GM19240 (cell line): Measurements from ENCODE around the gene ATXN1.

Experiments used
- DNase-seq: peaks from one replicate; pipeline ENCODE4 v3.0.0; 2011; ENCODE audit warnings: low spot score; ENCODE audit not compliant: insufficient read length

Gene ATXN1

GRCh38 chr6:16318953-16319720 is 442.1 kb downstream of the ATXN1 start:
- no peak for DNase-seq

- DNase-seq = no peak
Measured at GRCh38 chr6:16318538-16318937, 442.7 kb downstream of the ATXN1 start.

GRCh38 chr6:16316741-16317251 is 444.5 kb downstream of the ATXN1 start:
- DNase-seq = no peak

- DNase-seq = no peak
Measured at GRCh38 chr6:16314296-16314695, 447.0 kb downstream of the ATXN1 start.

GRCh38 chr6:16313732-16314131 is 447.5 kb downstream of the ATXN1 start:
- no peak for DNase-seq

- DNase-seq = no peak
Measured at GRCh38 chr6:16311763-16312162, 449.5 kb downstream of the ATXN1 start.

GRCh38 chr6:16306334-16306733 is 454.9 kb downstream of the ATXN1 start:
- DNase-seq = no peak

- DNase-seq = no peak
Measured at GRCh38 chr6:16305788-16306187, 455.5 kb downstream of the ATXN1 start.

- DNase-seq = no peak
Measured at GRCh38 chr6:16305246-16305725, 456.0 kb downstream of the ATXN1 start.

GRCh38 chr6:16302721-16303552 is 458.3 kb downstream of the ATXN1 start:
- DNase-seq = no peak

GRCh38 chr6:16301511-16301910 is 459.7 kb downstream of the ATXN1 start:
- DNase-seq = peak; percentile 57

GRCh38 chr6:16299861-16300260 is 461.4 kb downstream of the ATXN1 start:
- DNase-seq = no peak

- DNase-seq = no peak
Measured at GRCh38 chr6:16296061-16296670, 465.1 kb downstream of the ATXN1 start.

- no peak for DNase-seq
Measured at GRCh38 chr6:16295471-16295870, 465.8 kb downstream of the ATXN1 start.

GRCh38 chr6:16295060-16295459 is 466.2 kb downstream of the ATXN1 start:
- no peak for DNase-seq

- no peak for DNase-seq
Measured at GRCh38 chr6:16294371-16294770, 466.9 kb downstream of the ATXN1 start.

GRCh38 chr6:16292942-16293341 is 468.3 kb downstream of the ATXN1 start:
- no peak for DNase-seq

GRCh38 chr6:16292432-16292831 is 468.8 kb downstream of the ATXN1 start:
- DNase-seq = no peak

- no peak for DNase-seq
Measured at GRCh38 chr6:16291739-16292138, 469.5 kb downstream of the ATXN1 start.

GRCh38 chr6:16288163-16288562 is 473.1 kb downstream of the ATXN1 start:
- DNase-seq = no peak

GRCh38 chr6:16286151-16286522 is 475.1 kb downstream of the ATXN1 start:
- no peak for DNase-seq
